HEK293 (cell line): Measurements from ENCODE around the gene NID2.

Experiments
- CTCF ChIA-PET: fragments of 350-600 bp; formaldehyde crosslinking; extraction: SDS; loops from one replicate; lab custom pipeline; 2021; ENCODE audit warnings: antibody characterized with exemption; lab: Yijun Ruan, JAX
- POLR2A ChIA-PET: fragments of 300-600 bp; formaldehyde crosslinking; extraction: SDS; loops from one replicate; lab custom pipeline; 2020; ENCODE audit warnings: antibody characterized with exemption, inconsistent platforms; lab: Yijun Ruan, JAX
- H3K27ac ChIP-seq: fragments of 200-500 bp; sonication (Bioruptor generic); 2 replicates; pipeline ENCODE4 v1.5.1; 2014; ENCODE audit warnings: low read depth, low read length, control low read depth, inconsistent platforms; ENCODE audit errors: extremely low read depth
- H3K36me3 ChIP-seq, 2 experiments: fragments of 200-500 bp in 1 of 2; sonication (Bioruptor generic) in 1 of 2; 1 replicate in 1 of 2; 2 replicates in 1 of 2; pipeline ENCODE4 v1.5.1; 2014 to 2017; ENCODE audit warnings: inconsistent platforms in 2 of 2, low read length in 2 of 2; ENCODE audit not compliant: control insufficient read depth in 2 of 2, insufficient read depth in 1 of 2
- H3K4me1 ChIP-seq: fragments of 200-500 bp; sonication (Bioruptor generic); 2 replicates; pipeline ENCODE4 v1.5.1; 2014; ENCODE audit warnings: mild to moderate bottlenecking, low read length, inconsistent platforms; ENCODE audit not compliant: control insufficient read depth, insufficient read depth
- H3K4me3 ChIP-seq: 2 replicates; pipeline ENCODE4 v1.5.1; 2011; ENCODE audit warnings: low read depth, mild to moderate bottlenecking, control low read depth, low read length, moderate library complexity
- H3K9me3 ChIP-seq: fragments of 200-500 bp; sonication (Bioruptor generic); 2 replicates; pipeline ENCODE4 v1.5.1; 2014; ENCODE audit warnings: low read depth, low read length, inconsistent platforms; ENCODE audit not compliant: control insufficient read depth, insufficient read depth
- ELK4 ChIP-seq: IDR thresholded peaks from 2 replicates; pipeline ENCODE4 v1.6.1; 2011; ENCODE audit warnings: mild to moderate bottlenecking, low read depth, low read length, borderline replicate concordance
- INSM2 ChIP-seq: fragments of 450-650 bp; formaldehyde crosslinking; IDR thresholded peaks from 2 replicates; pipeline ENCODE4 v1.5.1; 2016; ENCODE audit warnings: missing biosample characterization, missing genetic modification characterization
- PRDM1 ChIP-seq: fragments of 450-650 bp; formaldehyde crosslinking; IDR thresholded peaks from 2 replicates; pipeline ENCODE4; 2016; ENCODE audit warnings: missing biosample characterization, missing genetic modification characterization
- SETDB1 ChIP-seq: IDR thresholded peaks from one replicate; pipeline ENCODE4 v1.6.1; 2017; ENCODE audit warnings: mild to moderate bottlenecking, low read length, moderate library complexity, mixed read lengths; ENCODE audit not compliant: insufficient read length
- TRIM28 ChIP-seq: IDR thresholded peaks from 2 replicates; pipeline ENCODE4 v1.6.1; 2011; ENCODE audit warnings: low read length, control low read depth, borderline replicate concordance
- WT1 ChIP-seq: fragments of 450-650 bp; formaldehyde crosslinking; IDR thresholded peaks from 2 replicates; pipeline ENCODE4 v1.5.1; 2016; ENCODE audit warnings: missing biosample characterization, missing genetic modification characterization
- YY2 ChIP-seq: fragments of 450-650 bp; formaldehyde crosslinking; IDR thresholded peaks from 2 replicates; pipeline ENCODE4 v1.5.1; 2016; ENCODE audit warnings: missing biosample characterization, missing genetic modification characterization
- ZBTB1 ChIP-seq: fragments of 450-650 bp; formaldehyde crosslinking; IDR thresholded peaks from 2 replicates; pipeline ENCODE4 v1.5.1; 2016; ENCODE audit warnings: missing biosample characterization, missing genetic modification characterization
- ZBTB26 ChIP-seq: fragments of 450-650 bp; formaldehyde crosslinking; optimal IDR thresholded peaks from 2 replicates; pipeline ENCODE3; 2016; ENCODE audit warnings: missing biosample characterization, mild to moderate bottlenecking, missing genetic modification characterization
- ZNF114 ChIP-seq: fragments of 450-650 bp; formaldehyde crosslinking; IDR thresholded peaks from 2 replicates; pipeline ENCODE4 v1.5.0; 2017; ENCODE audit warnings: missing biosample characterization, missing genetic modification characterization
- ZNF121 ChIP-seq: fragments of 450-650 bp; formaldehyde crosslinking; IDR thresholded peaks from 2 replicates; pipeline ENCODE4 v1.5.1; 2016; ENCODE audit warnings: missing biosample characterization, missing genetic modification characterization
- ZNF132 ChIP-seq: fragments of 450-650 bp; formaldehyde crosslinking; IDR thresholded peaks from 2 replicates; pipeline ENCODE4 v1.5.1; 2017; ENCODE audit warnings: missing biosample characterization, missing genetic modification characterization, borderline replicate concordance
- ZNF214 ChIP-seq: fragments of 450-650 bp; formaldehyde crosslinking; IDR thresholded peaks from 2 replicates; pipeline ENCODE4 v1.5.1; 2017; ENCODE audit warnings: missing biosample characterization, mild to moderate bottlenecking, missing genetic modification characterization, borderline replicate concordance
- ZNF223 ChIP-seq: fragments of 450-650 bp; formaldehyde crosslinking; IDR thresholded peaks from 2 replicates; pipeline ENCODE4 v1.5.1; 2016; ENCODE audit warnings: missing biosample characterization, missing genetic modification characterization
- ZNF362 ChIP-seq: fragments of 450-650 bp; formaldehyde crosslinking; IDR thresholded peaks from 2 replicates; pipeline ENCODE4 v1.5.1; 2016; ENCODE audit warnings: missing biosample characterization, missing genetic modification characterization
- ZNF513 ChIP-seq: fragments of 450-650 bp; IDR thresholded peaks from 2 replicates; pipeline ENCODE4 v1.5.1; 2018; ENCODE audit warnings: missing biosample characterization, missing genetic modification characterization
- ZNF521 ChIP-seq: fragments of 450-650 bp; formaldehyde crosslinking; IDR thresholded peaks from 2 replicates; pipeline ENCODE4 v1.5.1; 2017; ENCODE audit warnings: missing biosample characterization, mild to moderate bottlenecking, missing genetic modification characterization
- ZNF544 ChIP-seq: fragments of 450-650 bp; formaldehyde crosslinking; IDR thresholded peaks from 2 replicates; pipeline ENCODE4 v1.5.0; 2017; ENCODE audit warnings: missing biosample characterization, missing genetic modification characterization
- ZNF623 ChIP-seq: fragments of 450-650 bp; formaldehyde crosslinking; IDR thresholded peaks from 2 replicates; pipeline ENCODE4 v1.5.1; 2016; ENCODE audit warnings: missing biosample characterization, missing genetic modification characterization
- ZNF639 ChIP-seq: fragments of 450-650 bp; formaldehyde crosslinking; IDR thresholded peaks from 2 replicates; pipeline ENCODE4 v1.5.1; 2016; ENCODE audit warnings: missing biosample characterization, missing genetic modification characterization
- ZNF654 ChIP-seq: fragments of 450-650 bp; formaldehyde crosslinking; IDR thresholded peaks from 2 replicates; pipeline ENCODE4 v1.5.1; 2016; ENCODE audit warnings: low read depth, missing biosample characterization, missing genetic modification characterization
- ZNF670 ChIP-seq: fragments of 450-650 bp; formaldehyde crosslinking; IDR thresholded peaks from 2 replicates; pipeline ENCODE4 v1.5.1; 2016; ENCODE audit warnings: missing biosample characterization, missing genetic modification characterization, low read depth
- ZNF677 ChIP-seq: fragments of 450-650 bp; IDR thresholded peaks from 2 replicates; pipeline ENCODE4 v1.5.0; 2018; ENCODE audit warnings: missing biosample characterization, mild to moderate bottlenecking, missing genetic modification characterization, moderate library complexity
- ZNF747 ChIP-seq: fragments of 450-650 bp; formaldehyde crosslinking; IDR thresholded peaks from 2 replicates; pipeline ENCODE4 v1.5.1; 2016; ENCODE audit warnings: missing biosample characterization, missing genetic modification characterization
- ZNF837 ChIP-seq: fragments of 450-650 bp; formaldehyde crosslinking; IDR thresholded peaks from 2 replicates; pipeline ENCODE4 v1.5.1; 2016; ENCODE audit warnings: missing biosample characterization, missing genetic modification characterization
- ZSCAN18 ChIP-seq: fragments of 450-650 bp; formaldehyde crosslinking; IDR thresholded peaks from 2 replicates; pipeline ENCODE4 v1.5.1; 2016; ENCODE audit warnings: missing biosample characterization, missing genetic modification characterization

NID2 gene

GRCh38 chr14:52048116-52048515, 20.7 kb downstream of the NID2 start:
- TF ChIP-seq ZNF521 (tag by site-specific recombination) = no peak
- no peak for TF ChIP-seq ZNF132
- no peak for TF ChIP-seq ZNF544 (tag by site-specific recombination)
- TF ChIP-seq ZNF654 (tag by site-specific recombination) = no peak
- TF ChIP-seq ZSCAN18 (tag by site-specific recombination) = no peak
- TF ChIP-seq ELK4 = no peak
- no peak for TF ChIP-seq ZNF677 (tag by site-specific recombination)
- TF ChIP-seq SETDB1 = no peak
- TF ChIP-seq ZBTB1 (tag by site-specific recombination) = no peak
- TF ChIP-seq TRIM28 = no peak
- CTCF ChIA-PET = interaction anchor here (0.6 to 1.1 kb wide), 2 partner anchors 11 to 1091 kb away, joined by 3 read pairs; no protein-coding TSS in a partner anchor
- H3K4me3 ChIP-seq = no peak overlapping the region
- no peak overlapping the region for H3K27ac ChIP-seq
- H3K36me3 ChIP-seq = no peaks in the 10 kb centered on the region
- H3K4me1 ChIP-seq = no peaks in the 10 kb centered on the region
- no peaks in the 10 kb centered on the region for H3K9me3 ChIP-seq
- POLR2A ChIA-PET = interaction anchor here (1.6 kb wide), 1 partner anchor 21 kb away, joined by 7 read pairs; the partner anchor contains the start of gene NID2

- CTCF ChIA-PET = interaction anchor here (0.7 to 2.4 kb wide), 5 partner anchors 9 to 87 kb away, joined by 3 to 10 read pairs (median 4); no protein-coding TSS in a partner anchor
- TF ChIP-seq ZNF837 (tag by site-specific recombination) = no peak
- no peak for TF ChIP-seq PRDM1 (tag by site-specific recombination)
- no peak for TF ChIP-seq ZNF670 (tag by site-specific recombination)
- TF ChIP-seq ZNF223 (tag by site-specific recombination) = no peak
- TF ChIP-seq ZNF513 (tag by site-specific recombination) = no peak
- TF ChIP-seq ZNF214 (tag by site-specific recombination) = no peak
- TF ChIP-seq ZNF747 (tag by site-specific recombination) = no peak
- no peak for TF ChIP-seq ZBTB26
- no peak for TF ChIP-seq ZNF639 (tag by site-specific recombination)
- no peak for TF ChIP-seq WT1 (tag by site-specific recombination)
- no peak for TF ChIP-seq SETDB1
- TF ChIP-seq ZNF121 (tag by site-specific recombination) = no peak
- TF ChIP-seq ZNF114 (tag by site-specific recombination) = no peak
- TF ChIP-seq ZNF362 = no peak
- no peak for TF ChIP-seq YY2
- TF ChIP-seq INSM2 = no peak
- TF ChIP-seq ZNF623 = no peak
- H3K27ac ChIP-seq = no peak overlapping the region
- peaks cover 0 to 4% of the 10 kb centered on the region in 2 experiments; a peak in 1 of 3 replicates for H3K36me3 ChIP-seq
- H3K9me3 ChIP-seq = no peaks in the 10 kb centered on the region
- no peaks in the 10 kb centered on the region for H3K4me1 ChIP-seq
- no peak overlapping the region for H3K4me3 ChIP-seq
- POLR2A ChIA-PET = interaction anchor here (0.6 to 1.6 kb wide), 2 partner anchors 14 to 23 kb away, joined by 4 to 7 read pairs; partner anchors contain the start of gene NID2
Measured at GRCh38 chr14:52046376-52046917, 22.4 kb downstream of the NID2 start.
